ENCODE measurements around the gene OCIAD2. TPM values are rescaled to one million over a fixed set of nuclear protein-coding genes. Genes with fewer than 3 reads are reported as not detected.
A peak's percentile ranks its signal among the peaks of the same experiment; 100 is the strongest.
"Not testable (repeated sequence)": the region's sequence is repeated elsewhere in the genome, so short reads cannot be mapped to it uniquely, and the experiment has no call there.

The OCIAD2 gene
- polyA plus RNA-seq, 1 donor: 125 TPM

DNA sequence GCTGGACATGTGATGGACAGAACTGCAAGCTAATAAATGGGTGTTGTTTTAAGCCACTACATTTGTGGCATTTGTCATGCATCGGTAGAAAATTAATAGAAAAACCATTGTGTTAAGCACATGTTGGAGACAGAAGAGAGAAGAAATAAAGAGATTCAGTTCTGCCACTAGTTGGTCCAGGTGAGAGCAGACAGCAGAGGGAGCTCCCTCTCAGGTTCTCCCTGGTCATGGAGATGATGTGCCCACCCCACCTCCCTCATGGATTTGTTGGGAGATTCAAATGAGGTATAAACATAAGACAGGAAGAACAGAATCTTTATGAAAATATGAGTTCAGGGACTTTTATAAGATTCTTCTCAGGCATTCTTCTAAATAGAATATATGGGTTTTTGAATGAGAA, 36.8 kb upstream of the OCIAD2 start:
- Histone ChIP-seq H3K9me3 (ENCODE audit: control insufficient read depth, low read depth, low read length) (no peaks in the 10 kb centered on the region), H3K4me3 (ENCODE audit: low read length) (no peak overlapping the region), H3K27me3 (ENCODE audit: control insufficient read depth, insufficient read depth, low read length) (peaks cover 4% of the 10 kb centered on the region), H3K27ac (ENCODE audit: low read length) (no peak overlapping the region), H3K4me1 (ENCODE audit: control insufficient read depth, insufficient read depth, low read length) (no peaks in the 10 kb centered on the region), H3K36me3 (ENCODE audit: control insufficient read depth, insufficient read depth, low read length) (no peaks in the 10 kb centered on the region)
- DNase-seq: no peak
- no CpG with 5 or more reads among the region's 1 CpG for WGBS (ENCODE audit: insufficient coverage, low lambda C conversion rate)

- H3K4me1 ChIP-seq (ENCODE audit: control insufficient read depth, insufficient read depth, low read length): no peaks in the 10 kb centered on the region
- H3K27me3 ChIP-seq (ENCODE audit: control insufficient read depth, insufficient read depth, low read length): peaks cover 4% of the 10 kb centered on the region
- H3K36me3 ChIP-seq (ENCODE audit: control insufficient read depth, insufficient read depth, low read length): no peaks in the 10 kb centered on the region
- no peak overlapping the region for H3K27ac ChIP-seq (ENCODE audit: low read length)
- DNase-seq: no peak
- no peaks in the 10 kb centered on the region for H3K9me3 ChIP-seq (ENCODE audit: control insufficient read depth, low read depth, low read length)
- no peak overlapping the region for H3K4me3 ChIP-seq (ENCODE audit: low read length)
These were observed 33.2 kb upstream of the OCIAD2 start for GRCh38 chr4:48939785-48940184.

GRCh38 chr4:48938831-48939230, 32.3 kb upstream of the OCIAD2 start:
- Histone ChIP-seq H3K9me3 (ENCODE audit: control insufficient read depth, low read depth, low read length) (no peaks in the 10 kb centered on the region), H3K4me1 (ENCODE audit: control insufficient read depth, insufficient read depth, low read length) (no peaks in the 10 kb centered on the region), H3K36me3 (ENCODE audit: control insufficient read depth, insufficient read depth, low read length) (no peaks in the 10 kb centered on the region), H3K27ac (ENCODE audit: low read length) (no peak overlapping the region), H3K4me3 (ENCODE audit: low read length) (no peak overlapping the region), H3K27me3 (ENCODE audit: control insufficient read depth, insufficient read depth, low read length) (peaks cover 4% of the 10 kb centered on the region)
- no peak for DNase-seq
- WGBS (ENCODE audit: insufficient coverage, low lambda C conversion rate): 73% methylated on average over 3 of the region's 3 CpGs

- Histone ChIP-seq H3K9me3 (ENCODE audit: control insufficient read depth, low read depth, low read length) (no peaks in the 10 kb centered on the region), H3K27me3 (ENCODE audit: control insufficient read depth, insufficient read depth, low read length) (peaks cover 4% of the 10 kb centered on the region), H3K4me1 (ENCODE audit: control insufficient read depth, insufficient read depth, low read length) (no peaks in the 10 kb centered on the region), H3K4me3 (ENCODE audit: low read length) (no peak overlapping the region), H3K27ac (ENCODE audit: low read length) (no peak overlapping the region), H3K36me3 (ENCODE audit: control insufficient read depth, insufficient read depth, low read length) (no peaks in the 10 kb centered on the region)
- peak in 1 of 2 donors; percentile 29 for DNase-seq
- no CpG with 5 or more reads among the region's 2 CpGs for WGBS (ENCODE audit: insufficient coverage, low lambda C conversion rate)
These were observed 30.5 kb upstream of the OCIAD2 start for GRCh38 chr4:48937033-48937432.

DNA sequence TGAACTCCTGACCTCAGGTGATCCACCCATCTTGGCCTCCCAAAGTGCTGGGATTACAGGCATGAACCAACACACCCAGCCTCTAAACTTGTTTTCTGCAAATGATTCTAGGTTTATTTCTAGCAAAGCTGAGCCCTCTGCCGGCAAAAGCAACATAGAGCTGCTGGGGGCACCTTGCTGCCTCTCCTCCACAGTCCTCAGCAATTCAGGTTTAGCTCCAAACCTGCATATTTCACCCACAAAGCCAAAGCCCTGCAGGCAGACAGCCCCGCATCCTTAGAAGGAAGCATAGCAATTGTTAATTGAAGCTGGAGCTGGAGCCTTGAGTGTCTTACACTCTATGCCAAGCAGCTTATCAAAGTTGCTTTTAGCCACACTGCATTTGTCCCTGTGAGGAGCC, 24.9 kb upstream of the OCIAD2 start:
- H3K4me1 ChIP-seq (ENCODE audit: control insufficient read depth, insufficient read depth, low read length): no peaks in the 10 kb centered on the region
- no CpG with 5 or more reads among the region's 2 CpGs for WGBS (ENCODE audit: insufficient coverage, low lambda C conversion rate)

DNA sequence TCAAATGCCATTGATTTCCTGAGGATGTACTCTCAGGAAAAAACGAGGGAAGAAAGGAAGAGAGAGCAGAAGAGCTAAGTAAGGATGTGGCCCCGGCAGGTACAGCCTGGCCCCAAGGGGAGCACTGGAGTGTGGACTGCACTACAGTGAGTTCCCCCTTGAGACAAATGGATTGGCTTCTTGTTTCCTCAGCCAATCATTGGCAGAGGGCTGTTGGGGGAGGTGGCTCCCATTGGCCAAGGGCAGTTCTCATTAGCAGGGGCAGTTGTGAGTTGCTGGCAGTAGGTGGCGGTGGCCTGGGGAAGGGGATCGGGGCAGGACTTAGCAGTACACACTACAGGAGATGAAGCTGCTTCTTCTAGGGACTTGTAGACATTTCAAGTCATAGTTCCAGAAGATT, 24.1 kb upstream of the OCIAD2 start:
- DNase-seq: no peak
- Histone ChIP-seq H3K4me1 (ENCODE audit: control insufficient read depth, insufficient read depth, low read length) (no peaks in the 10 kb centered on the region), H3K27me3 (ENCODE audit: control insufficient read depth, insufficient read depth, low read length) (no peaks in the 10 kb centered on the region), H3K27ac (ENCODE audit: low read length) (no peak overlapping the region), H3K36me3 (ENCODE audit: control insufficient read depth, insufficient read depth, low read length) (no peaks in the 10 kb centered on the region), H3K4me3 (ENCODE audit: low read length) (no peak overlapping the region), H3K9me3 (ENCODE audit: control insufficient read depth, low read depth, low read length) (no peaks in the 10 kb centered on the region)
- no CpG with 5 or more reads among the region's 4 CpGs for WGBS (ENCODE audit: insufficient coverage, low lambda C conversion rate)

More for the DNA sequence above, 24.9 kb upstream of the OCIAD2 start:
- no peak for DNase-seq
- no peaks in the 10 kb centered on the region for H3K27me3 ChIP-seq (ENCODE audit: control insufficient read depth, insufficient read depth, low read length)
- H3K4me3 ChIP-seq (ENCODE audit: low read length): no peak overlapping the region
- H3K36me3 ChIP-seq (ENCODE audit: control insufficient read depth, insufficient read depth, low read length): no peaks in the 10 kb centered on the region
- no peak overlapping the region for H3K27ac ChIP-seq (ENCODE audit: low read length)
- no peaks in the 10 kb centered on the region for H3K9me3 ChIP-seq (ENCODE audit: control insufficient read depth, low read depth, low read length)

- H3K36me3 ChIP-seq (ENCODE audit: control insufficient read depth, insufficient read depth, low read length): no peaks in the 10 kb centered on the region
- H3K9me3 ChIP-seq (ENCODE audit: control insufficient read depth, low read depth, low read length): no peaks in the 10 kb centered on the region
- 100% methylated on average over 2 of the region's 4 CpGs for WGBS (ENCODE audit: insufficient coverage, low lambda C conversion rate)
- DNase-seq: no peak
- H3K27me3 ChIP-seq (ENCODE audit: control insufficient read depth, insufficient read depth, low read length): no peaks in the 10 kb centered on the region
- H3K27ac ChIP-seq (ENCODE audit: low read length): no peak overlapping the region
- H3K4me1 ChIP-seq (ENCODE audit: control insufficient read depth, insufficient read depth, low read length): no peaks in the 10 kb centered on the region
- H3K4me3 ChIP-seq (ENCODE audit: low read length): no peak overlapping the region
These were observed 17.8 kb upstream of the OCIAD2 start for GRCh38 chr4:48924416-48924815.

DNA sequence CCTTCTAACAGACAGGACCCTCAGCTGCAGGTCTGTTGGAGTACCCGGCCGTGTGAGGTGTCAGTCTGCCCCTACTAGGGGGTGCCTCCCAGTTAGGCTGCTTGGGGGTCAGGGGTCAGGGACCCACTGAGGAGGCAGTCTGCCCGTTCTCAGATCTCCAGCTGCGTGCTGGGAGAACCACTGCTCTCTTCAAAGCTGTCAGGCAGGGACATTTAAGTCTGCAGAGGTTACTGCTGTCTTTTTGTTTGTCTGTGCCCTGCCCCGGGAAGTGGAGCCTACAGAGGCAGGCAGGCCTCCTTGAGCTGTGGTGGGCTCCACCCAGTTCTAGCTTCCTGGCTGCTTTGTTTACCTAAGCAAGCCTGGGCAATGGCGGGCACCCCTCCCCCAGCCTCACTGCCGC, 16.5 kb upstream of the OCIAD2 start:
- H3K4me3 ChIP-seq (ENCODE audit: low read length); H3K36me3 ChIP-seq (ENCODE audit: control insufficient read depth, insufficient read depth, low read length); H3K27ac ChIP-seq (ENCODE audit: low read length); DNase-seq; H3K4me1 ChIP-seq (ENCODE audit: control insufficient read depth, insufficient read depth, low read length); H3K9me3 ChIP-seq (ENCODE audit: control insufficient read depth, low read depth, low read length); H3K27me3 ChIP-seq (ENCODE audit: control insufficient read depth, insufficient read depth, low read length): not testable (repeated sequence)
- no CpG with 5 or more reads among the region's 7 CpGs for WGBS (ENCODE audit: insufficient coverage, low lambda C conversion rate)

- no peak for DNase-seq
- Histone ChIP-seq H3K27me3 (ENCODE audit: control insufficient read depth, insufficient read depth, low read length) (no peaks in the 10 kb centered on the region), H3K27ac (ENCODE audit: low read length) (no peak overlapping the region), H3K36me3 (ENCODE audit: control insufficient read depth, insufficient read depth, low read length) (no peaks in the 10 kb centered on the region), H3K4me1 (ENCODE audit: control insufficient read depth, insufficient read depth, low read length) (no peaks in the 10 kb centered on the region), H3K4me3 (ENCODE audit: low read length) (no peak overlapping the region), H3K9me3 (ENCODE audit: control insufficient read depth, low read depth, low read length) (no peaks in the 10 kb centered on the region)
- no CpG with 5 or more reads among the region's 3 CpGs for WGBS (ENCODE audit: insufficient coverage, low lambda C conversion rate)
These were observed 7.7 kb upstream of the OCIAD2 start for GRCh38 chr4:48914311-48914710.

DNA sequence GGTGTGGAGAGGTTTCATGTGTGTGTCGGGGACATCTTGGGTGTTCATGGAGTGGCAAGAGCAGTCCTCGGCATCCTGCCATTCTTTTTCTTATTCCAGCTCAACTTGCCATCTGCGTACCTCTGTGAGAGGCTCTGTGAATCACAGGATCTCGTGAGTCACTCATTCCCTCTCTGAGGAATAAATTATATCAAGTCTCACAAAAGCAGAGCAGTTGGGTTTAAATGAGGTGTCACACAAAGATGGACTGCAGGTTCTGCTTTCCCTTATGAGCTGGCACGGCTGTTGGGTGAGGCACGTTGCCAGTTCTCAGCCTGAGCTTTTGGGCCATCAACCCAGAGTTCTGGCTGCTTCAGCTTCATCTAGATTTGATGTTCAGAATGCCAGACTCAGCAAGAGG, 6.8 kb upstream of the OCIAD2 start:
- DNase-seq: no peak
- Histone ChIP-seq H3K4me1 (ENCODE audit: control insufficient read depth, insufficient read depth, low read length) (no peaks in the 10 kb centered on the region), H3K4me3 (ENCODE audit: low read length) (no peak overlapping the region), H3K27ac (ENCODE audit: low read length) (no peak overlapping the region), H3K36me3 (ENCODE audit: control insufficient read depth, insufficient read depth, low read length) (no peaks in the 10 kb centered on the region), H3K9me3 (ENCODE audit: control insufficient read depth, low read depth, low read length) (no peaks in the 10 kb centered on the region), H3K27me3 (ENCODE audit: control insufficient read depth, insufficient read depth, low read length) (no peaks in the 10 kb centered on the region)
- no CpG with 5 or more reads among the region's 6 CpGs for WGBS (ENCODE audit: insufficient coverage, low lambda C conversion rate)

DNA sequence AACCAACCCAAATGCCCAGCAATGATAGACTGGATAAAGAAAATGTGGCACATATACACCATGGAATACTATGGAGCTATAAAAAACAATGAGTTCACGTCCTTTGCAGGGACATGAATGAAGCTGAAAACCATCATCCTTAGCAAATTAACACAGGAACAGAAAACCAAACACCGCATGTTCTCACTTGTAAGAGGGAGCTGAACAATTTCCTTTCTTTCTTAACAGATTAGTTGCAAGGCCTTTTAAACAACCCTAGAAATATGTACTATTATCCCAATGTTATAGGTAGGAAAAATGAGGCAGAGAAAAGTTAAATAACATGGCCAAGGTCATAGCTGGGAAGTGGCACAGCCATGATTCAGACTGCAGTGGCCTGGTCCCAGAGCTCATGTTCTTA, 5.8 kb upstream of the OCIAD2 start:
- Histone ChIP-seq H3K9me3 (ENCODE audit: control insufficient read depth, low read depth, low read length) (no peaks in the 10 kb centered on the region), H3K4me3 (ENCODE audit: low read length) (no peak overlapping the region), H3K27ac (ENCODE audit: low read length) (no peak overlapping the region), H3K27me3 (ENCODE audit: control insufficient read depth, insufficient read depth, low read length) (no peaks in the 10 kb centered on the region), H3K4me1 (ENCODE audit: control insufficient read depth, insufficient read depth, low read length) (no peaks in the 10 kb centered on the region), H3K36me3 (ENCODE audit: control insufficient read depth, insufficient read depth, low read length) (no peaks in the 10 kb centered on the region)
- DNase-seq: no peak
- WGBS (ENCODE audit: insufficient coverage, low lambda C conversion rate): no CpG with 5 or more reads among the region's 2 CpGs

Measured in large intestine (tissue), 3 donors.